ENCODE data around the gene CAPN15. TPM values are rescaled to one million over a fixed set of nuclear protein-coding genes. Genes with fewer than 3 reads are reported as not detected.

Gene CAPN15
- polyA plus RNA-seq, 1 of the 3 experiments (the other 2 are of a cell fraction) = 22.9 TPM

- Histone ChIP-seq H3K27me3 (ENCODE audit: insufficient read depth) (peaks cover 27% of the 10 kb centered on the region), H3K4me1 (ENCODE audit: control insufficient read depth in 1 of 2, insufficient read depth in 2 of 2, low read depth in 1 of 2, low read length in 1 of 2) (peaks cover 6 to 38% of the 10 kb centered on the region in 2 experiments; a peak in 1 of 4 replicates), H3K79me2 (ENCODE audit: insufficient read depth) (no peaks in the 10 kb centered on the region), H3K4me2 (no peak overlapping the region), H3F3A (replicated peaks; ENCODE audit: insufficient read depth) (no peaks in the 10 kb centered on the region), H3K4me3 (ENCODE audit: low read depth in 2 of 2, low read length in 1 of 2) (no peak overlapping the region), H3K36me3 (replicated peaks in 1 of 2; ENCODE audit: control insufficient read depth in 1 of 2, insufficient read depth in 2 of 2, low read length in 1 of 2) (no peaks in the 10 kb centered on the region), H3K9me2 (no peaks in the 10 kb centered on the region), H3K9ac (no peak overlapping the region), H3K27ac (ENCODE audit: low read depth in 2 of 2, low read length in 1 of 2) (no peak overlapping the region), H2AFZ (ENCODE audit: low read depth) (no peak overlapping the region), H4K20me1 (ENCODE audit: insufficient read depth) (no peaks in the 10 kb centered on the region), H3K9me3 (no peaks in the 10 kb centered on the region)
- ChIA-PET POLR2A (no interaction called here), CTCF (interaction anchor here (0.9 kb wide), 1 partner anchor 18 kb away, joined by 3 read pairs; no protein-coding TSS in a partner anchor)
- TF ChIP-seq EZH2phosphoT487 (IDR thresholded peaks at IDR 0.05; ENCODE audit: borderline replicate concordance, low read depth) (no peak), RCOR1 (IDR thresholded peaks at IDR 0.05; ENCODE audit: low read length) (no peak), TAF1 (IDR thresholded peaks at IDR 0.05; ENCODE audit: borderline replicate concordance, low read depth, low read length) (no peak), NFIC (IDR thresholded peaks at IDR 0.05; ENCODE audit: borderline replicate concordance) (no peak), RAD21 (IDR thresholded peaks at IDR 0.05; ENCODE audit: low read length) (no peak), MXI1 (IDR thresholded peaks at IDR 0.05; ENCODE audit: low read depth, low read length) (no peak), ELF1 (IDR thresholded peaks at IDR 0.05) (no peak), MAX (IDR thresholded peaks at IDR 0.05; ENCODE audit: low read depth) (no peak), GATA2 (CRISPR knock-in tag; IDR thresholded peaks at IDR 0.05) (no peak), TEAD4 (IDR thresholded peaks at IDR 0.05; ENCODE audit: borderline replicate concordance, insufficient read depth) (no peak), NRF1 (IDR thresholded peaks at IDR 0.05; ENCODE audit: low read depth, low read length) (no peak), TCF12 (IDR thresholded peaks at IDR 0.05) (no peak), POLR2AphosphoS5 (IDR thresholded peaks at IDR 0.05; ENCODE audit: low read depth, low read length) (no peak), JUND (IDR thresholded peaks at IDR 0.05) (no peak)
- TF ChIP-seq, protein P1, sequence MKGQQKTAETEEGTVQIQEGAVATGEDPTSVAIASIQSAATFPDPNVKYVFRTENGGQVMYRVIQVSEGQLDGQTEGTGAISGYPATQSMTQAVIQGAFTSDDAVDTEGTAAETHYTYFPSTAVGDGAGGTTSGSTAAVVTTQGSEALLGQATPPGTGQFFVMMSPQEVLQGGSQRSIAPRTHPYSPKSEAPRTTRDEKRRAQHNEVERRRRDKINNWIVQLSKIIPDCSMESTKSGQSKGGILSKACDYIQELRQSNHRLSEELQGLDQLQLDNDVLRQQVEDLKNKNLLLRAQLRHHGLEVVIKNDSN (IDR thresholded peaks at IDR 0.05; ENCODE audit: borderline replicate concordance, low read depth) = no peak
- WGBS (ENCODE audit: low lambda C conversion rate) = 84% methylated on average over 17 of the region's 30 CpGs
- DNase-seq = no peak
These were observed 35.6 kb downstream of the CAPN15 start for GRCh38 chr16:563072-563644.

- Histone ChIP-seq H3K36me3 (replicated peaks in 1 of 2; ENCODE audit: control insufficient read depth in 1 of 2, insufficient read depth in 2 of 2, low read length in 1 of 2) (no peaks in the 10 kb centered on the region), H3K9ac (no peak overlapping the region), H3K4me2 (no peak overlapping the region), H3K27ac (ENCODE audit: low read depth in 2 of 2, low read length in 1 of 2) (peak overlapping the region in 1 of 2 experiments; percentile 95; a peak in 2 of 4 replicates), H3K9me3 (no peaks in the 10 kb centered on the region), H3F3A (replicated peaks; ENCODE audit: insufficient read depth) (no peaks in the 10 kb centered on the region), H3K79me2 (ENCODE audit: insufficient read depth) (no peaks in the 10 kb centered on the region), H3K4me3 (ENCODE audit: low read depth in 2 of 2, low read length in 1 of 2) (no peak overlapping the region), H4K20me1 (ENCODE audit: insufficient read depth) (no peaks in the 10 kb centered on the region), H3K27me3 (ENCODE audit: insufficient read depth) (peaks cover 11% of the 10 kb centered on the region), H3K9me2 (no peaks in the 10 kb centered on the region), H2AFZ (ENCODE audit: low read depth) (no peak overlapping the region), H3K4me1 (ENCODE audit: control insufficient read depth in 1 of 2, insufficient read depth in 2 of 2, low read depth in 1 of 2, low read length in 1 of 2) (peaks cover 11 to 50% of the 10 kb centered on the region in 2 experiments; a peak in 2 of 4 replicates)
- POLR2A ChIA-PET = interaction anchor here (0.9 to 2.0 kb wide), 8 partner anchors 8 to 72 kb away, joined by 3 to 12 read pairs (median 4); partner anchors contain the start of gene CAPN15
- DNase-seq = peak; percentile 62
- WGBS (ENCODE audit: low lambda C conversion rate) = 83% methylated on average over 12 of the region's 42 CpGs
- CTCF ChIA-PET = interaction anchor here (0.8 to 1.5 kb wide), 6 partner anchors 8 to 385 kb away, joined by 3 to 6 read pairs (median 3); partner anchors contain the start of gene HBQ1
- TF ChIP-seq, protein P2, sequence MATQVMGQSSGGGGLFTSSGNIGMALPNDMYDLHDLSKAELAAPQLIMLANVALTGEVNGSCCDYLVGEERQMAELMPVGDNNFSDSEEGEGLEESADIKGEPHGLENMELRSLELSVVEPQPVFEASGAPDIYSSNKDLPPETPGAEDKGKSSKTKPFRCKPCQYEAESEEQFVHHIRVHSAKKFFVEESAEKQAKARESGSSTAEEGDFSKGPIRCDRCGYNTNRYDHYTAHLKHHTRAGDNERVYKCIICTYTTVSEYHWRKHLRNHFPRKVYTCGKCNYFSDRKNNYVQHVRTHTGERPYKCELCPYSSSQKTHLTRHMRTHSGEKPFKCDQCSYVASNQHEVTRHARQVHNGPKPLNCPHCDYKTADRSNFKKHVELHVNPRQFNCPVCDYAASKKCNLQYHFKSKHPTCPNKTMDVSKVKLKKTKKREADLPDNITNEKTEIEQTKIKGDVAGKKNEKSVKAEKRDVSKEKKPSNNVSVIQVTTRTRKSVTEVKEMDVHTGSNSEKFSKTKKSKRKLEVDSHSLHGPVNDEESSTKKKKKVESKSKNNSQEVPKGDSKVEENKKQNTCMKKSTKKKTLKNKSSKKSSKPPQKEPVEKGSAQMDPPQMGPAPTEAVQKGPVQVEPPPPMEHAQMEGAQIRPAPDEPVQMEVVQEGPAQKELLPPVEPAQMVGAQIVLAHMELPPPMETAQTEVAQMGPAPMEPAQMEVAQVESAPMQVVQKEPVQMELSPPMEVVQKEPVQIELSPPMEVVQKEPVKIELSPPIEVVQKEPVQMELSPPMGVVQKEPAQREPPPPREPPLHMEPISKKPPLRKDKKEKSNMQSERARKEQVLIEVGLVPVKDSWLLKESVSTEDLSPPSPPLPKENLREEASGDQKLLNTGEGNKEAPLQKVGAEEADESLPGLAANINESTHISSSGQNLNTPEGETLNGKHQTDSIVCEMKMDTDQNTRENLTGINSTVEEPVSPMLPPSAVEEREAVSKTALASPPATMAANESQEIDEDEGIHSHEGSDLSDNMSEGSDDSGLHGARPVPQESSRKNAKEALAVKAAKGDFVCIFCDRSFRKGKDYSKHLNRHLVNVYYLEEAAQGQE (IDR thresholded peaks at IDR 0.05; ENCODE audit: low read depth, low read length) = no peak
- no peak for TF ChIP-seq RXRA (IDR thresholded peaks at IDR 0.05; ENCODE audit: borderline replicate concordance, low read depth)
- no peak for TF ChIP-seq TEAD4 (IDR thresholded peaks at IDR 0.05; ENCODE audit: borderline replicate concordance, insufficient read depth)
- no peak for TF ChIP-seq SIN3A (IDR thresholded peaks at IDR 0.05; ENCODE audit: borderline replicate concordance, low read depth, low read length)
- no peak for TF ChIP-seq TCF12 (IDR thresholded peaks at IDR 0.05)
- TF ChIP-seq, protein P3, sequence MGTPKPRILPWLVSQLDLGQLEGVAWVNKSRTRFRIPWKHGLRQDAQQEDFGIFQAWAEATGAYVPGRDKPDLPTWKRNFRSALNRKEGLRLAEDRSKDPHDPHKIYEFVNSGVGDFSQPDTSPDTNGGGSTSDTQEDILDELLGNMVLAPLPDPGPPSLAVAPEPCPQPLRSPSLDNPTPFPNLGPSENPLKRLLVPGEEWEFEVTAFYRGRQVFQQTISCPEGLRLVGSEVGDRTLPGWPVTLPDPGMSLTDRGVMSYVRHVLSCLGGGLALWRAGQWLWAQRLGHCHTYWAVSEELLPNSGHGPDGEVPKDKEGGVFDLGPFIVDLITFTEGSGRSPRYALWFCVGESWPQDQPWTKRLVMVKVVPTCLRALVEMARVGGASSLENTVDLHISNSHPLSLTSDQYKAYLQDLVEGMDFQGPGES (IDR thresholded peaks at IDR 0.05; ENCODE audit: low read depth, low read length) = no peak
- TF ChIP-seq RFX5 (IDR thresholded peaks at IDR 0.05; ENCODE audit: low read length) = no peak
- no peak for TF ChIP-seq CHD2 (IDR thresholded peaks at IDR 0.05; ENCODE audit: low read length, partially characterized antibody)
- TF ChIP-seq SMC3 (IDR thresholded peaks at IDR 0.05; ENCODE audit: low read depth, low read length) = no peak
- TF ChIP-seq EZH2phosphoT487 (IDR thresholded peaks at IDR 0.05; ENCODE audit: borderline replicate concordance, low read depth) = no peak
- no peak for TF ChIP-seq NFIC (IDR thresholded peaks at IDR 0.05; ENCODE audit: borderline replicate concordance)
These were observed 37.3 kb downstream of the CAPN15 start for GRCh38 chr16:564690-565418.

Data from SK-N-SH (cell line).